Measurements from ENCODE around the gene ENPP3.
"Not testable (repeated sequence)": the region's sequence is repeated elsewhere in the genome, so short reads cannot be mapped to it uniquely, and the experiment has no call there.

ENPP3 gene

GRCh38 chr6:131749023-131749422, 111.9 kb downstream of the ENPP3 start:
- H3K27me3 ChIP-seq, result no peaks in the 10 kb centered on the region
- peak; percentile 43; the same call in 1 of the 2 replicates for TF ChIP-seq Cebpa-rat (IDR thresholded peaks at IDR 0.05)
- H4K20me1 ChIP-seq, result no peaks in the 10 kb centered on the region
- no peaks in the 10 kb centered on the region for H3K9me3 ChIP-seq
- no peaks in the 10 kb centered on the region for H3K36me3 ChIP-seq
- H3K4me3 ChIP-seq, result no peak overlapping the region
- peaks cover 3% of the 10 kb centered on the region for H3K4me1 ChIP-seq
- H3K27ac ChIP-seq, result no peak overlapping the region
- no peak overlapping the region for H3K9ac ChIP-seq
- H3K4me2 ChIP-seq, result no peak overlapping the region

- H3K4me1 ChIP-seq, result peaks cover 18% of the 10 kb centered on the region
- H3K27ac ChIP-seq, H3K36me3 ChIP-seq, H4K20me1 ChIP-seq, H3K9me3 ChIP-seq, H3K4me3 ChIP-seq, H3K27me3 ChIP-seq, H3K9ac ChIP-seq, H3K4me2 ChIP-seq: not testable (repeated sequence)
These were observed 114.1 kb downstream of the ENPP3 start for GRCh38 chr6:131751012-131751715.

GRCh38 chr6:131754088-131754487, 117.0 kb downstream of the ENPP3 start:
- Histone ChIP-seq H3K9me3 (no peaks in the 10 kb centered on the region), H3K4me3 (no peak overlapping the region), H4K20me1 (no peaks in the 10 kb centered on the region), H3K9ac (no peak overlapping the region), H3K4me2 (peak overlapping the region; percentile 60), H3K27ac (no peak overlapping the region), H3K27me3 (no peaks in the 10 kb centered on the region), H3K36me3 (no peaks in the 10 kb centered on the region), H3K4me1 (peaks cover 18% of the 10 kb centered on the region)
- TF ChIP-seq Cebpa-rat (IDR thresholded peaks at IDR 0.05), result no peak

GRCh38 chr6:131754715-131755567, 117.8 kb downstream of the ENPP3 start:
- H3K27ac ChIP-seq, result no peak overlapping the region; the same call in 1 of the 2 replicates
- no peaks in the 10 kb centered on the region for H4K20me1 ChIP-seq
- no peaks in the 10 kb centered on the region for H3K36me3 ChIP-seq
- H3K9me3 ChIP-seq, result no peaks in the 10 kb centered on the region
- no peak for TF ChIP-seq Cebpa-rat (IDR thresholded peaks at IDR 0.05)
- no peaks in the 10 kb centered on the region for H3K27me3 ChIP-seq
- H3K4me3 ChIP-seq, result no peak overlapping the region
- H3K9ac ChIP-seq, result no peak overlapping the region
- H3K4me1 ChIP-seq, result peaks cover 18% of the 10 kb centered on the region
- H3K4me2 ChIP-seq, result peak overlapping the region; percentile 60

- Histone ChIP-seq H3K9ac (no peak overlapping the region), H3K4me2 (no peak overlapping the region), H3K27me3 (no peaks in the 10 kb centered on the region), H3K4me1 (peaks cover 18% of the 10 kb centered on the region), H3K27ac (no peak overlapping the region), H3K36me3 (no peaks in the 10 kb centered on the region), H3K4me3 (no peak overlapping the region), H3K9me3 (no peaks in the 10 kb centered on the region), H4K20me1 (no peaks in the 10 kb centered on the region)
- no peak for TF ChIP-seq Cebpa-rat (IDR thresholded peaks at IDR 0.05)
These were observed 118.5 kb downstream of the ENPP3 start for GRCh38 chr6:131755597-131755996.

GRCh38 chr6:131756039-131756438, 118.9 kb downstream of the ENPP3 start:
- no peak overlapping the region for H3K4me3 ChIP-seq
- H4K20me1 ChIP-seq, result no peaks in the 10 kb centered on the region
- H3K4me2 ChIP-seq, result no peak overlapping the region
- no peak for TF ChIP-seq Cebpa-rat (IDR thresholded peaks at IDR 0.05)
- no peaks in the 10 kb centered on the region for H3K36me3 ChIP-seq
- H3K4me1 ChIP-seq, result peaks cover 18% of the 10 kb centered on the region
- no peak overlapping the region for H3K27ac ChIP-seq
- H3K9ac ChIP-seq, result no peak overlapping the region
- no peaks in the 10 kb centered on the region for H3K9me3 ChIP-seq
- no peaks in the 10 kb centered on the region for H3K27me3 ChIP-seq

GRCh38 chr6:131758920-131759319, 121.8 kb downstream of the ENPP3 start:
- Histone ChIP-seq H3K27me3 (no peaks in the 10 kb centered on the region), H3K4me1 (peaks cover 17% of the 10 kb centered on the region), H4K20me1 (no peaks in the 10 kb centered on the region), H3K4me3 (no peak overlapping the region), H3K9ac (no peak overlapping the region), H3K27ac (no peak overlapping the region), H3K36me3 (no peaks in the 10 kb centered on the region), H3K9me3 (no peaks in the 10 kb centered on the region), H3K4me2 (no peak overlapping the region)
- no peak for TF ChIP-seq Cebpa-rat (IDR thresholded peaks at IDR 0.05)

- TF ChIP-seq Cebpa-rat (IDR thresholded peaks at IDR 0.05), result no peak
- H3K9me3 ChIP-seq, result no peaks in the 10 kb centered on the region
- H3K9ac ChIP-seq, result no peak overlapping the region
- no peaks in the 10 kb centered on the region for H3K36me3 ChIP-seq
- no peak overlapping the region for H3K27ac ChIP-seq
- no peaks in the 10 kb centered on the region for H3K4me1 ChIP-seq
- no peak overlapping the region for H3K4me3 ChIP-seq
- no peaks in the 10 kb centered on the region for H3K27me3 ChIP-seq
- H4K20me1 ChIP-seq, result no peaks in the 10 kb centered on the region
- no peak overlapping the region for H3K4me2 ChIP-seq
These were observed 124.1 kb downstream of the ENPP3 start for GRCh38 chr6:131761060-131761761.

GRCh38 chr6:131761762-131762067, 124.6 kb downstream of the ENPP3 start:
- TF ChIP-seq Cebpa-rat (IDR thresholded peaks at IDR 0.05), result no peak
- no peak overlapping the region for H3K27ac ChIP-seq
- H3K4me1 ChIP-seq, result no peaks in the 10 kb centered on the region
- no peak overlapping the region for H3K4me2 ChIP-seq
- no peaks in the 10 kb centered on the region for H3K27me3 ChIP-seq
- H3K9ac ChIP-seq, result no peak overlapping the region
- H3K4me3 ChIP-seq, result no peak overlapping the region
- H3K9me3 ChIP-seq, result no peaks in the 10 kb centered on the region
- H4K20me1 ChIP-seq, result no peaks in the 10 kb centered on the region
- no peaks in the 10 kb centered on the region for H3K36me3 ChIP-seq

GRCh38 chr6:131762984-131763383, 125.9 kb downstream of the ENPP3 start:
- TF ChIP-seq Cebpa-rat (IDR thresholded peaks at IDR 0.05), result no peak
- no peak overlapping the region for H3K27ac ChIP-seq
- no peaks in the 10 kb centered on the region for H4K20me1 ChIP-seq
- no peaks in the 10 kb centered on the region for H3K36me3 ChIP-seq
- H3K9ac ChIP-seq, result no peak overlapping the region
- no peak overlapping the region for H3K4me3 ChIP-seq
- no peak overlapping the region for H3K4me2 ChIP-seq
- no peaks in the 10 kb centered on the region for H3K4me1 ChIP-seq
- no peaks in the 10 kb centered on the region for H3K9me3 ChIP-seq
- H3K27me3 ChIP-seq, result no peaks in the 10 kb centered on the region
